ENCODE results near the gene PSPH.
A peak's percentile ranks its signal among the peaks of the same experiment; 100 is the strongest.

PSPH gene

DNA sequence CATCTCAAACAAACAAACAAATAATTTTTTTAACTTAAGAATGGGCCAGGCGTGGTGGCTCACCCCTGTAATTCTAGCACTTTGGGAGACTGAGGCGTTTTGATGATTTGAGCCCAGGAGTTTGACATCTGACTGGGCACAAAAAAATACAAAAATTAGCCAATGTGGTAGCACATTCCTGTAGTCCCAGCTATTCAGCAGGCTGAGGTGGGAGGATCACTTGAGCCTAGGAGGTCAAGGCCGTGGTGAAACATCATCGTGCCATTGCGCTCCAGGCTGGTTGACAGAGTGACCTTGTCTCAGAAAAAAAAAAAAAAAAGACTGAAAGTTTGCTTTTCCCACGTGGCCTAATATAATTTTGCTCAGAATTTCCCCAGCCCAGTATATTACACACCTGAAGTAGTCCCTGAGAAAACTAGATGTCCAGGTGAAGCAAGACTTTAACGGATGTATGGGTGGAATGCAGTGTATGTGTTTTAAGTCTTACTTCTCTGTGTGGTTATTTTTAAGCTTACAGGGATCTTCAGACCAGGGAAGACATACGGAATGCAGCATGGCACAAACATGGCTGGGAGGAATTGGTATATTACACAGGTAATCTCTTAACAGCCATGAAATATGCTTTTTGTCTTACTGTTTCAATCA is 54.3 kb downstream of the PSPH start:
- no peak for DNase-seq

DNA sequence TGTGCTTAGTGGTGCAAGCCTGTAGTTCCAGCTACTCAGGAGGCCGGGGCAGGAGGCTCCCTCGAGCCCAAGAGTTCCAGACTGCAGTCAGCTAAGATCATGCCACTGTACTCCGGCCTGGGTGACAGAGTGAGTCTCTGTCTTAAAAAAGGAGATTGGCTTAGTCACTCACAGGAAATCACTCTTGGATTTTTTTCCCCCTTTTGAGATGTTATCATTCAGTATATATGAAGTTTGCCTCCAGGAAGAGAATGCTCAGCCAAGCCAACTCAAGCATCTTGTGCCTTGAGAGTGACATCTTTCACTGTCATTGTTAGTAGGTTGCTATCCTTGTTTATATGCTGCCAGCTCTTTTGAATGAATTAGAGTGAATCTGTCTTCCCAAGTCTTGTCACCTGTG is 58.9 kb downstream of the PSPH start:
- DNase-seq: no peak

DNA sequence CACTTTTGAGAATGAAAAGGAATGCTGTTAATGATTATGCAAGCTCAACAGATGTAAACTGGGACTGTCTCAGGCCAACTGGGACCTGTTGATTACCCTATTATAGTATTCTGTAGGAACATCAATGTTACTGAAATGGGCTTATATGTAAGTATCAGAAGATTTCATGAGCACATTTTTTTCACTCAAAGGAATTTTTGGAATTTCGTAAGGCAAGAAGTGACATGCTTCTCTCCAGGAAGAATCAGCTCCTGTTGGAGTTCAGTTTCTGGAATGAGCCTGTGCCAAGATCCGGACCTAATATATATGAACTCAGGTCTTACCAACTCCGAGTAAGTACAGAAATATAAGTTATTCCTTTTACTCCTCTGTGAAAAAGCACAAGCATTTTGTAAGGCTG is 67.7 kb downstream of the PSPH start:
- no peak for DNase-seq

DNA sequence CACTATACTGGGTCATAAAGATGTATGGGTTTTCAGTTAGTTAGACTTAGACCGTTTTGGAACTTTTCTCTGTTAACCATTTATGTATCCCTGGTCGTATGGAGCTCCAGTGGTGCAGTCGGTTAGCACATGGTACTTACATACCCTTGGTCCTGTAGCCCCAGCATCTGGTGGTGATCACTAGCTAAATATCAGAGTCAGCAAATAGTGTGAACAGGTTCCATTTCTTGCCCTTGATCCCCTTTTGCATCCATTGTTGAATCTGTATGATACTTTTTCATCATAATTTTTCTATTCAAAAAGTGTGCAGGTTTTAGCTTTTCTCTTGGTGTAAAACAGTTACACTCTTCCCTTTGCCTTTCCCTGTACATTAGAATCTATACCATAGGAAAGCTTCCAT is 71.0 kb downstream of the PSPH start:
- DNase-seq: no peak

DNA sequence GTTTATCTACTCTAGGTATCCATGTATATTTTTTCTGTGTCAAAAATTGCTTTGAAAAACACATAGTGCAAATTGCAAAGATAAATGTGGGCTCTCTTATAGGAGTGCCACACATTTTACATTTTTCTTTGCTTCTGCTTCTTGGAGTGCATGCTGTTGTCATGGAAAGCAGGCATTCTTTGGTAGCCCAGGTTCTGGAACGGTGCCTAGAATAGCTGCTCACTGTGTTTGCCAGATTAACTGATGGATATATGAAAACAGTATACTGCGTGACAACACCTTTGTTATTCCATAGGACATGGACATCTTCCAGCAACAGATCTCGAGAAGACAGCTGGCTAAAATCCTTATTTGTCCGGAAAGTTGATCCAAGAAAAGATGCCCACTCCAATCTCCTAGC is 73.4 kb downstream of the PSPH start:
- DNase-seq: no peak

DNA sequence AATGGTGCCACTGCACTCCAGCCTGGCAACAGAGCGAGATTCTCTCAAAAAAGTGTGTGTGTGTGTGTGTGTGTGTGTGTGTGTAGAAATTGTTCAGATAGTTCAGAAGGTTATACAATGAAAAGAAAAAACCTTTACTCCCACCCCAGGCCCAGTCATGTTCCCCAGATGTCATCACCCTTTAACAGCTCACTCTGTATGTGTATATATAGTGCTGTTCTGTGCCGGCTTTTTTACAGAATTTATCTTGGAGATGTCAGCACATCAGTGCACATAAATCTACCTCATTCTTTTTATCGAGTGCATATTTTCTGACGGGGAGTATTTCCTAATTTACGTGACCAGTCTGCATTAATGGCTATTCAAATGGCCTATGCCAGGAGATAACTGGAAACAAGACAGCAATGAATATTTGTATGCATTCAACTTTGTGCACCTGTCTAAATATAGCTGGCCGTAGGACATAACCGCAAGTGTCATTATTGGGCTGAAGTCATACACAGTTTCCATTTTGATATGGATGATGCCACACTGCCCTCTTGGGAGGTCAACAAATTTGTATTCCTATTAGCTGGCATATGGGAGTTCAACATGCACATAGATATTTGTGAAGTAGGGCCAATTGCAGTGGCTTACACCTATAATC is 75.1 kb downstream of the PSPH start:
- no peak for DNase-seq

DNA sequence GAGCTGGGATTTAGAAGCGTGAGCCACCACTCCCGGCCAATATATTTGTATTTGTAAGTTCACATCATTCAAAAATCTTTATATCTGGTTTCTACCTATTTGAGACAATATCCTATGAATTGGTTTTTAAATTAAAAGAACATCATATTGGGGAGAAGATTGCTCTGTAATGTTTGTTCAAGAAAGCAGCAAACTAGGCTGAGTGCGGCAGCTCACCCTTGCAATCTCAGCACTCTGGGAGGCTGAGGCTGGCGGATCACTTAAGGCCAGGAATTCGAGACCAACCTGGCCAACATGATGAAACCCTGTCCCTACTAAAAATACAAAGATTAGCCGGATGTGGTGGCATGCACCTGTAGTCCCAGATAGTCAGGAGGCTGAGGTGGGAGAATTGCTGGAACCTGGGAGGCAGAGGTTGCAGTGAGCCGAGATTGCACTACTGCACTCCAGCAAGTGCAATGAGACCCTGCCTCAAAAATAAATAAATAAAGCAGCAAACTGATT is 77.4 kb downstream of the PSPH start:
- DNase-seq: no peak

DNA sequence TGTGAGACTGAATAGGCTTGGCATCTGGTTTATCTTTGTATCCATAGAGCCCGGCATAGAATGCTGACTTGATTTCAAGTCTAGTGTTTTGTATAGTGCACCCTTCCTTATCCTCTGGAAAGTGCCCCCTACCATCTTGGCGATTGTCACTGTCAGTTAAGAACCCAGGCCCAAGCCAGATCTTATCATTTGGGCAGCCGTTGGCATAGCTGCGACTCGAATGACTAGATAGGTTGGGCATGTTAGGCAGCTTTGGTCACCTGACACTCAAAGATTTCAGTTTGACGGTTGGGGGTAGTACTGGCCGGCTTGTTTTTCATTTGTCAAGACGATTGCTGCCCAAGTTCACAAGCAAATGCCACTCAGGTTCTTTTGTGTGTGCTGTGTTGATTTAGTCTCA is 80.3 kb downstream of the PSPH start:
- DNase-seq: no peak

DNA sequence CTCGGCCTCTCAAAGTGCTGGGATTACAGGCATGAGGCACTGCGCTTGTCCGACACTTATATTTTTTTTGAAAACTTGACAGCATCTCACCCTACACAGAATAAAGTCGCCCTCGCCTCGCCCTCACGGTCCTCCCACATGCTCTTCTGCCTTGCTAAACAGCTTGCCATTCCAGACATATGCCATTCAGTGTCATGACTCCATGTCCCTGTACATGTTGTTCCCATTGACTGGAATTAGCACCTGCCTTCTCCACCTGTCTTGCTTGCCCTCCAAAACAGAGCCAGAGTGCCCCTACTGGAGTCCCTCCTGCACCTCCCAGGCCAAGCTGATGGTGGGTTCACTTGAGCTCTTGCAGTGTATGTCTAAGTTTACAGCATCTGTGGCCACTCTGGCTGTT is 80.7 kb downstream of the PSPH start:
- no peak for DNase-seq

DNA sequence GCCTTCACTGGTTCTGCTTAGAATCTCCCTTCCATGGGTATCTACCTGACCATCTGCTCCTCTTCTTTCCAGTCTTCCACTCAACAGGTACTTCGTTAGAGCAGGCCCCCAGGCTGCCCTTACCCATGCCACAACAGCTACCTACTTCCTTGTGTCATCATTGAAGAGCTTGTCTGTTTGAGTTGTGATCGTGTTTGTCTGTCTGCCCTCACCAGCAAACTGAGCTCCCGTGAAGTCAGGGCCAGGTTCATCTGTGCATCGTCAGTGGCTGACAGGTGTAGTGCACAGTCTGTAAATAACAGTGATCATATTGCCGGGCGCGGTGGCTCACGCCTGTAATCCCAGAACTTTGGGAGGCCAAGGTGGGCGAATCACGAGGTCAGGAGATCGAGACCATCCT is 81.9 kb downstream of the PSPH start:
- DNase-seq: no peak

DNA sequence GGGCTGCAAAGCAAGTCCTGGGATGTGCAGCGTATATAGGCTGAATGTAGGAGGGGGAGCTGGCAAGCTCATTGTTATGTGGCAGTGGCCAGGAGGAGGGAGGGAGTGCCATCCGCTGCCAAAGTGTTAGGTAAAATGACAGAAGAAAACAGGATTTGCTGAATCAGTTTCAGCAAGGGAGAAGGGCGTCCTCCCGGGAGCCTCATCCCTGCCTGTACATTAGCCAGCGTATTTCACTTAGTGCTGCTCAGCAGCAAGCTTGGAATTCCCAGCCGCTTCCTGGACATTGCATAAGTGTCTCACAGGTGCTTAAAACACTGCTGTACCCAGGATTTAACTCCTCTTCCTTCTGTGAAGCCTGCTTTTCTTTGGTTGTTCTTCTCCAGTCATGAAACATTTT is 84.4 kb downstream of the PSPH start:
- no peak for DNase-seq

DNA sequence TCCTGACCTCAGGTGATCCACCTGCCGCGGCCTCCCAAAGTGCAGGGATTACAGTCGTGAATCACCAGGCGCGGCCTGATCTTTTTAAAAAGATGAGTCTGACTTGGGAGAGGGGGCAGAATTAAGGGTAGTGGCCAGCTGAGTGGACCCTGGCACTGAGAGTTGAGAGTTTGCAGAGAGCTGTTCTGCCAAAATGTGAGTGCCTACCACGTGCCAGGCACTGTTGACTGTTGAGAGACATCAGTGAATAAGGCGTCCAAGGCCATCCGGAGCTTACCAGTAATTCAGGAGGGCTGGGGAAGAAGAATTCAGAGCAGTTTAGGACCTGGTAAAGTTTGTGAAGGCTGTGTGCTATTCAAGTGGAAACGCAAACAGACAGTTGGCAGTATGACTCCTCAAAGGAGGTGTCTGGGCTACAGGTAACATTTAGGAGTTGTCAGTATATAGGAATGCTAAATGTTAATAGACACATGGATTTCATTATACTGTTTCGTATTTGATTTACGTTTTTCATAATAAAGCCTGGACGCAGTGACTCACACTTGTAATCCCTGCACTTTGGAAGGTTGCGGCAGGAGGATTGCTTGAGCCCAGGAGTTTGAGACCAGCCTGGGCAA is 85.3 kb downstream of the PSPH start:
- no peak for DNase-seq

DNA sequence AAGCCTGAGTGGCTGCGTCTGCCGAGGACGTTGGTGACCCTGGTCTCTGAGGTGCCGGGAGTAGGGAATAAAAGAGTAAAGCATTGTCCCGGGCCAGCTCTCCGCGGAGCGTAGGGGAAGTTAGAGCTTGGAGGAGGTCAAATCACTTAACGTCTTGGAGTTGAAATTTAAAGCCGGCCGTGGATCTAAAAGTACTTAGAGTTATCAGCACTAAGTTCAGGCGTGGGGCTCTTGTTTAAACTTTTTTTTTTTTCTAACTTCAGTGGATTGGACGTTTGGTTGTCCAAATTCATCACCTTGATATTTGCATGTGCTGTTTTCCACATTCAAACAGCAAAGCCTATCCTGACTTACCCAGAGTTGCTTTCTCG is 86.2 kb downstream of the PSPH start:
- no peak for DNase-seq

DNA sequence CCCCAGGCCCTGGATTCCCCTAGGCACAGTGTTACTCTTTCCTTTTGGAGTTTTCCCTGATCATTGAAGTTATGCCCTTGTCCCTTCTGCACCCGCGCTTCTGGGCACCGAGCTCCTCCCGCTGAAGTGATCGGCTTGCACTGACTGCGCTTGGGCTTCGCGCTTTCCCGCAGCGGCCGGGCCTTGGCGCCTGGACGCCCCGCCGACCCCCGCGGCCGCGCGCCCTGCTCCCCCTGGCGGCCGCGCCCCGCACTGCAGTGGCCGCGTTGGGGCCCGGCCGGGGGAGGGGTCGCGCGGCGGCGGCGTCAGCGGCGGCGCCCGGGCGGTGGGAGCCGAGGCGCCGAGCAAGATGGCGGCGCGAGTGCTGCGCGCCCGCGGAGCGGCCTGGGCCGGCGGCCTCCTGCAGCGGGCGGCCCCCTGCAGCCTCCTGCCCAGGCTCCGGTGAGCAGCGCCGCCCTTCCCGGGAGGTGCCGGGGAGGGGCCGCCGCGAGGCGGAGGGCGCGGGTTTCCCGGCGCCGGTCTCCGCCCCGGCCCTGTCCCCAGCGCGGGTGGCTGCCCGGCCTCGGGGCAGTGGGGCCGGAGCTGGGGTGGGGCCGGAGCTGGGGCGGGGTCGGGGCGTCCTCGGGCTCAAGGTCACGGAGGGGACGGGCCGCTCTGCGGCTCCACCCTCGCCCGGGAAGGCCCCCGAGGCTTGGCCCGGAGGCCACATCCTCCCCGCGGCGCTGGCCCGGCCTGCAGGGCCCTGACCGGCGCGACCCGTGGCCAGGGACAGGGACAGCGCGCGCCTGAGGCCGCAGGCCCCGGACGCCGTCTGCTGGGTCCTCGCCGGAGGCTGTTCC is 86.8 kb downstream of the PSPH start, which contains the start of gene NIPSNAP2:
NIPSNAP2 (plus strand) TSS at position 325 of the 839 bp plus-strand sequence; CDS start at position 350, 25 bp downstream.
- DNase-seq: peak; percentile 37

DNA sequence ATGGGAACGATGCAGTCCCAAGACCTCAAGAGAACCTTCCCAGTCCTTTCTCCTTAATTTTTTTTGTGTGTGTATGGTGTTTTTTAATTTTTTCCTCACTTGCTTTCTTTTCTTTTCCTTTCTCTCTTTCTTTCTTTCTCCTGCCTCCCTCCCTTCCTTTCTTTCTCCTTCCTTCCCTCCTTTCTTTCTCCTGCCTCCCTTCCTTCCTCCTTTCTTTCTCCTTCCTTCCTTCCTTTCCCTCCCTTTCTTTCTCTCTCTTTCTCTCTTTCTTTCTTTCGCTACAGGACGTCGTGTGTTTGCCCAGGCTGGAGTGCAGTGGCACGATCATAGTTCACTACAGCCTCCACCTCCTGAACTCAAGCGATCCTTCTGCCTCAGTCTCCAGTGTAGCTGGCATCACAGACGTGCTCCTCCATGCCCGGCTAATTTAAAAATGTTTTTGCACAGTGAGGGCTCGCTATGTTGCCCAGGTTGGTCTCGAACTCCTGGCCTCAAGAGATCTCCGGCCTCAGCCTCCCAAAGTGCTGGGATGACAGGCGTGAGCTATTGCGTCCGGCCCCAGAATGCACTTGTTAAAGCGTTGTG is 87.6 kb downstream of the PSPH start:
- no peak for DNase-seq

DNA sequence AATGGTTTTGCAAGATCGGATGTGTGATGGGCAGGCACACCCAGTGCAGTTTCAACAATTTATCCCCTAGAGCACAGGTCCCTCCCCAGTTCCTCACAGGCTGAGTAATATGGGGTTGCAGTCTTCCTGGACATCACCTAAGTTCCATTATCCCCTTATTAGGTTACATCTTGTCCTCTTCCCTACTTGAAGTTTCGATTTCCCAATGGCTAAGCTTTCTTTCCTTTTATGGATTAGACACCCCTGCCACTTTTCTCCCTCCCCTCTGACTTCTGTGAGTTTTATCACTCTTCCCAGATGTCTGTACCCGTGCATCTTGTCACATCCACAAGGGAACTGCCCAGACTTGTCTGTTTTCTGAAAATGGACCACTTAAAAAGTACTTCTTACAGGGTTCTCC is 89.2 kb downstream of the PSPH start:
- no peak for DNase-seq
